GM10248 (cell line): Measurements from ENCODE around the gene ACER3.
"Not testable (repeated sequence)": the region's sequence is repeated elsewhere in the genome, so short reads cannot be mapped to it uniquely, and the experiment has no call there.

ENCODE experiments used
- CTCF ChIA-PET: fragments of 300-600 bp; sonication (Branson Sonifier 250); formaldehyde crosslinking; extraction: SDS; loops from one replicate; lab custom pipeline; 2021; ENCODE audit warnings: antibody characterized with exemption; lab: Yijun Ruan, JAX
- POLR2A ChIA-PET: fragments of 350-650 bp; sonication (Branson Sonifier 250); formaldehyde crosslinking; extraction: SDS; loops from one replicate; lab custom pipeline; 2020; ENCODE audit warnings: antibody characterized with exemption; lab: Yijun Ruan, JAX
- DNase-seq: peaks from one replicate; pipeline ENCODE4 v3.0.0; 2012; ENCODE audit errors: extremely low spot score
- TF ChIP-seq, protein P1 (sequence below): IDR thresholded peaks from 2 replicates; pipeline ENCODE4 v1.5.1; 2012; ENCODE audit warnings: mild to moderate bottlenecking, low read depth; ENCODE audit errors: extremely low read depth, missing control alignments, control extremely low read depth

ACER3 gene

DNA sequence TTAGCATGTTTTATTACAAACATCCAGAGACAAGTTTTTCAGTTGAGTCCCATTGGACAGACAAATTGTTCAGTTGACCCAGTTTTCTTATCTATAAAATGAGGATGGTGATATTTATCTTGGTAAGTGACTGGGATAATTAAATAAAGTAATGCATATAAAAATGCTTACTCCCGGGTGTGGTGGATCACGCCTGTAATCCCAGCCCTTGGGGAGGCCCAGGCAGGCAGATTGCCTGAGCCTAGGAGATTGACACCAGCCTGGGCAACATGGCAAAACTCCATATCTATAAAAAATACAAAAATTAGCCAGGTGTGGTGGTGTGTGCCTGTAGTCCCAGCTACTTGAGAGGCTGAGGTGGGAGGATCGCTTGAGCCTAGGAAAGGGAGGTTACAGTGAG is 15.6 kb upstream of the ACER3 start:
- TF ChIP-seq, protein P1, sequence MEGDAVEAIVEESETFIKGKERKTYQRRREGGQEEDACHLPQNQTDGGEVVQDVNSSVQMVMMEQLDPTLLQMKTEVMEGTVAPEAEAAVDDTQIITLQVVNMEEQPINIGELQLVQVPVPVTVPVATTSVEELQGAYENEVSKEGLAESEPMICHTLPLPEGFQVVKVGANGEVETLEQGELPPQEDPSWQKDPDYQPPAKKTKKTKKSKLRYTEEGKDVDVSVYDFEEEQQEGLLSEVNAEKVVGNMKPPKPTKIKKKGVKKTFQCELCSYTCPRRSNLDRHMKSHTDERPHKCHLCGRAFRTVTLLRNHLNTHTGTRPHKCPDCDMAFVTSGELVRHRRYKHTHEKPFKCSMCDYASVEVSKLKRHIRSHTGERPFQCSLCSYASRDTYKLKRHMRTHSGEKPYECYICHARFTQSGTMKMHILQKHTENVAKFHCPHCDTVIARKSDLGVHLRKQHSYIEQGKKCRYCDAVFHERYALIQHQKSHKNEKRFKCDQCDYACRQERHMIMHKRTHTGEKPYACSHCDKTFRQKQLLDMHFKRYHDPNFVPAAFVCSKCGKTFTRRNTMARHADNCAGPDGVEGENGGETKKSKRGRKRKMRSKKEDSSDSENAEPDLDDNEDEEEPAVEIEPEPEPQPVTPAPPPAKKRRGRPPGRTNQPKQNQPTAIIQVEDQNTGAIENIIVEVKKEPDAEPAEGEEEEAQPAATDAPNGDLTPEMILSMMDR: no peak
- no peak for DNase-seq
- CTCF ChIA-PET: interaction anchor here (1.5 kb wide), 1 partner anchor 75 kb away, joined by 4 read pairs; no protein-coding TSS in a partner anchor
- POLR2A ChIA-PET: no interaction called here

DNA sequence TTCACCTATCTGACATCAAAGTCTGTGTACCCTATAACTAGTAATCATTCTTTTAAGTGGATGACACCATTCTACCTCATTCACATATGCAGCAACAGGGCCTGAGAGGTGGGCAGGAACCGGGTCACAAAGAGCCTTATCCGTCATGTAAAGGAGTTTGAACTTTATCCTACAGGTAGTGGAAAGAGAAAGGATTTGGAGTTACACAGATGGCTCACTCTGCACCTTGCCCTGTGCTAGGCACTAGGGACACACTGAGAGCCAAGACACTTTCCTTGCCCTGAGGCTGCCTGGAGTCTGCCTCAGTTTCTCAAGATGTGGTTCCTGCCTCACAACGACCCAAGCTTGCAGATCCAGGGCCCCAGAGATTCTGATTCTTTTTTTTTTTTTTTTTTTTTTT is 14.3 kb upstream of the ACER3 start:
- ChIA-PET POLR2A (no interaction called here), CTCF (interaction anchor here (0.9 kb wide), 1 partner anchor 17 kb away, joined by 3 read pairs; no protein-coding TSS in a partner anchor)
- DNase-seq: no peak
- TF ChIP-seq, protein P1: no peak

DNA sequence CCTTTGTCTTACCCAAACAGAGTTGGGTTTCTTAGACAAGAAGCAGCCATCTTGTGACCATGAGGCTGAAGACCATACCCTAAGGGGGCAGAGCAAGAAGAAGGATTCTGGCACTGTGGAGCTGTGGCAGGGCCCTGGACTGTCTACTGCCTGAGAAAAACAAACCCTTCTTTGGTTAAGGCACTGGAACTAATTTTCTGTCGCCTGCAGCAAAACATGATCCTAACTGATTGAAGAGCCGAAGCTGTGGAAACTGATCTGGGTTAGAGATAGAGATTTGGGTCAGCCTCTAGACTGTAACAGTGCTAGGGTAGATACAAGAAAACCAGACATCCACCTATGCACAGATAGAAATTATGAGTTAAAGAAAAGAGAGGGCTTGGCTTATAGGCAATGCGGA is 11.3 kb upstream of the ACER3 start:
- ChIA-PET CTCF (interaction anchor here (0.9 to 1.8 kb wide), 3 partner anchors 31 to 70 kb away, joined by 3 to 4 read pairs (median 4); no protein-coding TSS in a partner anchor), POLR2A (no interaction called here)
- DNase-seq: no peak
- TF ChIP-seq, protein P1: no peak

DNA sequence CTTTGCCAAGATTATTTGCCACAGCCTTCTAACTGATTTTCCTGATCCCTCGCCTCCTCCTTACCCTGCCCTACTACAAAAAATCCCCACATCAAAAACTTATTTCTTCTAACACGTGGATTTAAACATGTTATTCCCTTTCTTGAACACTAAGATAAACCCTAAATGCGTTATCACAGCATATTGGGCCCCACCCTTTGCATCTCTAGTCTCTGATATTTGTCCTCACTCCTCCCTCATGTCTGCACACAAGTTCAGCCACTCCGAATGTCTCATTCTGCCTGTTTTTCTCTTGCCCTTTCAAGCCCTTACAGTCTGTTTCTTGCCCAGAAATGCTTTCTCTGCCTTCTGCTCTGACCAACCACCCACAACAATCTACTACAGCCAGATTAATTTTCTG is 10.6 kb upstream of the ACER3 start:
- POLR2A ChIA-PET: no interaction called here
- no peak for DNase-seq
- CTCF ChIA-PET: interaction anchor here (0.9 to 1.8 kb wide), 5 partner anchors 15 to 70 kb away, joined by 3 to 4 read pairs (median 3); no protein-coding TSS in a partner anchor
- TF ChIP-seq, protein P1: no peak

DNA sequence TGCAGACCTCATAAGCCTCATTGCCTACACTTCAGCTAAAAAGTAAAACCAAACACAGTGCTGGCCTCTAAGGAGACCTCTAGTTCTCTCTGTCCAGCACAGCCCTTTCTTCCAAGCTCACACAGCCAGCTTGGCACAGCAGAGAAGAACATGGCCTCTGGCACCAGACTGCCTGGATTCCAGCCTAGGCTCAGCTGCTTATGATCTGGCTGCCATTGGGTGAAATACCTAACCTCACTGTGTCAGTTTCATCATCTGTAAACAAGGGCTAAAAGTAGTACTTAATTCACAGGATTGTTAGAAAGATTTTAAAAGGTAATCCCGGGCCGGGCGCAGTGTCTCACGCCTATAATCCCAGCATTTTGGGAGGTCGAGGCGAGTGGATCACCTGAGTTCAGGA is 9.9 kb upstream of the ACER3 start:
- ChIA-PET POLR2A (no interaction called here), CTCF (interaction anchor here (1.0 to 1.8 kb wide), 4 partner anchors 15 to 69 kb away, joined by 3 to 4 read pairs (median 4); no protein-coding TSS in a partner anchor)
- DNase-seq: no peak
- TF ChIP-seq, protein P1: no peak

DNA sequence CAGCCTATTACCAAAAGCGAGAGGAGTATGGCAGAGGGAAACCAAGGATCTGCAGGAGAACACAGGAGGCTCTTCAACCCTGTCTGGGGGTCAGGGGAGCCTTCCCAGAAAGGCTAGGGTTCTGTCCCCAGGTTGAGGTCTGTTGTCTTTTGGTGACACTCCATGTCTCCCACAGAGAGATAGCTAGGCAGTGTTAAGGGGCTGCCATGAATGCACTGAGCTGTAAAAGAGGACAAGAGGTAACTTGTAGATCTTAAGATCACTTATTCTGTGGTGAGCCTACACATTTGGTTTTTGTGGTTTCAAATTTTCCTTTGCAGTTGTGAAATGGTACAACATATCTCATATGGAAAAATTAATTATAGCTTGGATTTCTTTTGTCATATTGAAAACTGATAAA is 6.0 kb upstream of the ACER3 start:
- ChIA-PET POLR2A (no interaction called here), CTCF (interaction anchor here (1.3 kb wide), 1 partner anchor 64 kb away, joined by 6 read pairs; no protein-coding TSS in a partner anchor)
- TF ChIP-seq, protein P1: no peak
- DNase-seq: no peak

DNA sequence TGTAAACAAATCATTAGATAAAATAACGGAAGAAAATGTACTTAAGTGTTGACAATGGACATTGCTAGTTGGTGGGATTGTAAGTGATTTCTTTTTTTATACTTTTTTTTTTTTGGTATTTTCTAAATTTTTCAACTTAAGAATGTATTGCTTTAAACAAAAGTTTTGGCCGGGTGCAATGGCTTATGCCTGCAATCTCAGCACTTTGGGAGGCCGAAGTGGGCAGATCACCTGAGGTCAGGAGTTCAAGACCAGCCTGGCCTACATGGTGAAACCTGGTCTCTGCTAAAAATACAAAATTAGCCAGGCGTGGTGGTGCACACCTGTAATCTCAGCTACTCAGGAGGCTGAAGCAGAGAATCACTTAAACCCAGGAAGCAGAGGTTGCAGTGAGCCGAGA is 5.0 kb upstream of the ACER3 start:
- CTCF ChIA-PET: interaction anchor here (1.3 kb wide), 1 partner anchor 63 kb away, joined by 6 read pairs; no protein-coding TSS in a partner anchor
- DNase-seq, POLR2A ChIA-PET: not testable (repeated sequence)
